Cardiac muscle cell (in vitro differentiated cells and primary cell): ENCODE data around the gene PKD1. TPM values are rescaled to one million over a fixed set of nuclear protein-coding genes. Genes with fewer than 3 reads are reported as not detected.
A peak's percentile ranks its signal among the peaks of the same experiment; 100 is the strongest.

ENCODE experiments used
- DNase-seq, 2 donors: peaks; one replicate each; pipeline versions ENCODE4 v3.0.0 to v3.0.0-alpha.2; 2010 to 2017; ENCODE audit warnings: low read depth in 1 of 2, low spot score in 1 of 2
- H3K27ac ChIP-seq: fragments of 200-600 bp; sonication (generic); 2 replicates; pipeline ENCODE4 v1.5.1; 2016
- H3K27me3 ChIP-seq: fragments of 200-600 bp; sonication (generic); 2 replicates; pipeline ENCODE4 v1.6.0; 2016; ENCODE audit warnings: control low read depth
- H3K36me3 ChIP-seq: fragments of 200-600 bp; sonication (generic); 2 replicates; pipeline ENCODE4 v1.5.1; 2016; ENCODE audit warnings: control low read depth
- H3K4me1 ChIP-seq: fragments of 200-600 bp; sonication (generic); 2 replicates; pipeline ENCODE4 v1.8.1; 2017; ENCODE audit warnings: low read depth, mild to moderate bottlenecking, mixed run types
- H3K4me3 ChIP-seq: fragments of 200-600 bp; sonication (generic); 2 replicates; pipeline ENCODE4 v1.5.1; 2016; ENCODE audit warnings: mild to moderate bottlenecking
- H3K9me3 ChIP-seq: fragments of 200-600 bp; sonication (generic); 2 replicates; pipeline ENCODE4 v1.5.1; 2017; ENCODE audit warnings: low read depth, mild to moderate bottlenecking, control low read depth
- CTCF ChIP-seq: IDR thresholded peaks from 2 replicates; pipeline ENCODE4 v1.5.1; 2012; ENCODE audit warnings: low read depth, mild to moderate bottlenecking, low read length
- polyA plus RNA-seq: library from polyadenylated mRNA; unstranded; fragments of >200 nt; fragmentation: Nextera tagmentation; extraction: Ambion mirVana; gene quantifications from 2 replicates; pipeline ENCODE4 v1.2.1, GENCODE V29; 2016
- total RNA-seq: library from RNA; depleted of rRNA; stranded (reverse); fragments of >200 nt; gene quantifications from 2 replicates; pipeline ENCODE4 v1.2.3, GENCODE V29; 2016

PKD1 gene
- total and polyA plus RNA-seq, 2 experiments from 2014 or later: 49.9 to 206 TPM

- no peak for DNase-seq
- H3K4me3 ChIP-seq: no peak overlapping the region
- H3K9me3 ChIP-seq: no peaks in the 10 kb centered on the region
- H3K27ac ChIP-seq: no peak overlapping the region
- TF ChIP-seq CTCF: no peak
- peaks cover 3% of the 10 kb centered on the region for H3K36me3 ChIP-seq
- H3K4me1 ChIP-seq: no peaks in the 10 kb centered on the region
- H3K27me3 ChIP-seq: no peaks in the 10 kb centered on the region
Measured at GRCh38 chr16:2180962-2181923, 45.5 kb upstream of the PKD1 start.

GRCh38 chr16:2180461-2180860 lies 44.8 kb upstream of the PKD1 start:
- no peak overlapping the region for H3K27ac ChIP-seq
- no peak for DNase-seq

GRCh38 chr16:2179576-2179975 lies 43.9 kb upstream of the PKD1 start:
- Histone ChIP-seq H3K36me3 (peaks cover 12% of the 10 kb centered on the region), H3K27me3 (no peaks in the 10 kb centered on the region), H3K4me1 (no peaks in the 10 kb centered on the region), H3K9me3 (no peaks in the 10 kb centered on the region), H3K27ac (no peak overlapping the region), H3K4me3 (no peak overlapping the region)
- DNase-seq: no peak
- no peak for TF ChIP-seq CTCF

More at GRCh38 chr16:2180461-2180860, 44.8 kb upstream of the PKD1 start:
- H3K36me3 ChIP-seq: peaks cover 10% of the 10 kb centered on the region
- H3K9me3 ChIP-seq: no peaks in the 10 kb centered on the region
- no peaks in the 10 kb centered on the region for H3K27me3 ChIP-seq
- TF ChIP-seq CTCF: no peak
- H3K4me1 ChIP-seq: no peaks in the 10 kb centered on the region
- H3K4me3 ChIP-seq: no peak overlapping the region

GRCh38 chr16:2179107-2179501 lies 43.4 kb upstream of the PKD1 start:
- DNase-seq: no peak
- H3K4me1 ChIP-seq: no peaks in the 10 kb centered on the region
- peaks cover 16% of the 10 kb centered on the region for H3K36me3 ChIP-seq
- H3K27ac ChIP-seq: no peak overlapping the region
- TF ChIP-seq CTCF: no peak
- no peaks in the 10 kb centered on the region for H3K27me3 ChIP-seq
- H3K9me3 ChIP-seq: no peaks in the 10 kb centered on the region
- no peak overlapping the region for H3K4me3 ChIP-seq

GRCh38 chr16:2178321-2179106 lies 42.8 kb upstream of the PKD1 start:
- DNase-seq: peak; percentile 38 to 44
- no peak overlapping the region for H3K4me3 ChIP-seq
- no peaks in the 10 kb centered on the region for H3K4me1 ChIP-seq
- H3K36me3 ChIP-seq: peaks cover 22% of the 10 kb centered on the region
- H3K9me3 ChIP-seq: no peaks in the 10 kb centered on the region
- no peak overlapping the region for H3K27ac ChIP-seq
- no peaks in the 10 kb centered on the region for H3K27me3 ChIP-seq
- no peak for TF ChIP-seq CTCF
